Heart left ventricle (tissue), 13 donors: ENCODE measurements around the gene SPDYE3.
"Not testable (repeated sequence)": the region's sequence is repeated elsewhere in the genome, so short reads cannot be mapped to it uniquely, and the experiment has no call there.

Source experiments
- CTCF ChIP-seq, 12 donors: fragments of 200-600 bp; sonication (generic) in 4 of 12; IDR thresholded peaks; one replicate each; pipeline versions ENCODE4 v1.5.0 to v1.8.0; 2018 to 2022; ENCODE audit warnings: antibody characterized with exemption in 12 of 12, mild to moderate bottlenecking in 5 of 12
- POLR2A ChIP-seq, 2 donors: fragments of 450-650 bp; IDR thresholded peaks; one replicate each; pipeline ENCODE4 v1.6.1; 2017; ENCODE audit warnings: antibody characterized with exemption in 2 of 2, mild to moderate bottlenecking in 2 of 2, moderate library complexity in 2 of 2
- donor health status: ischemic (EF 13 %, LVEDD 7.1; RV severe dilation, severe dysfunction).
- donor health status: DM: no; HTN: yes; CAD: no.
- donor health status: DM: no; HTN: no; CAD: no.
- donor health status: ischemic (EF 25% LVEDD 6.9; RV normal size, moderate dysfunction).
- donor health status: ischemic (EF 25% LVEDD 5.7; RV mildly dilated, moderate dysfunction).
- donor health status: ischemic (EF 35%, LVEDD 5.7; RV mildly dilated, moderate dysfunction).
- donor health status: nonischemic (EF 11% LVEDD 7.7; RV severe dilation, severe dysfunction).
- donor health status: DM: yes; HTN: yes; CAD: no.
- donor health status: PGD.
- donor health status: ischemic (EF 29% LVEDD 5.4; RV normal size, mild dysfunction).
- donor health status: nonischemic (EF 23%, LVEDD 6.1; RV moderate dilation, normal function).

GRCh38 chr7:100276126-100276525, 31.4 kb upstream of the SPDYE3 start:
- TF ChIP-seq CTCF, POLR2A (IDR thresholded peaks at IDR 0.05): not testable (repeated sequence)
